NCI-H748 treated with DMSO at 0.1 percent for 48 hours (cell line): ENCODE results near the gene ACSF3.

Experiments
- DNase-seq: peaks from one replicate; lab custom pipeline; 2025; lab: John Stamatoyannopoulos, UW

ACSF3 gene

DNA sequence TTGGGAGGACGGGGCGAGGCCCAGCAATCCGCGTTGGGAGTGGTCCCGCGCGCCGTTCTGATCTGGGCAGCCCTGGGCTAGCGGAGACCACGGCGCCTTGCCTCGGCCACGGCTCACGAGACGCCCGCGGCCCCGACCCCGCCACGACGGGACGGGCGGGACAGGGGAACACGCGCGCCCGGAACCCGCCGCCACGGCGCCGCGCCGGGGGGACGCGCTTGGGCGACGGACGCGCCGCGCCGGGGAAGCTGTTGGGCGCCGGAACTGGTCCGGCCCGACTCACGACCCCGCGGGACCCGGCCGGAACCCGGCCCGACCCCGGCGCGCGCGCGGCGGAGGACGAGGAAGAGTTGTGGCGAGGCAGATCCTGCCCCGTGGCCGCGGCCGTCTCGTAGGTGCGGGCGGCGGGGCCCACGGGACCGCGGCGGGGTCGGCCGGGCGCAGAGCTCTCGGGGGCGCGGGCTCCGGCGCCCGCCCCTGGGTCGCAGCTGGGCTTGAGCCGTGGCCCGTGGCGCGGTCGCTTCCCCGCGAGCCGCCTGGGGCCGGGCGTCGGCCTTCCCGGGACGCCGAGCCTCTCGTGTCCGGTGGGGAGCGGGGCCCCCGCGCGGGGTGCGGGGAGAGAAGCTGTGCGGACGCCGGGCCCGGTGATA, at the start of gene ACSF3:
TSS of gene ACSF3 (plus strand) at position 251 of the 650 bp plus-strand sequence. CDS start 6,830 bp downstream, outside the sequence.
- DNase-seq: no peak

GRCh38 chr16:89044418-89045180, 49.1 kb upstream of the ACSF3 start:
- DNase-seq: no peak

DNA sequence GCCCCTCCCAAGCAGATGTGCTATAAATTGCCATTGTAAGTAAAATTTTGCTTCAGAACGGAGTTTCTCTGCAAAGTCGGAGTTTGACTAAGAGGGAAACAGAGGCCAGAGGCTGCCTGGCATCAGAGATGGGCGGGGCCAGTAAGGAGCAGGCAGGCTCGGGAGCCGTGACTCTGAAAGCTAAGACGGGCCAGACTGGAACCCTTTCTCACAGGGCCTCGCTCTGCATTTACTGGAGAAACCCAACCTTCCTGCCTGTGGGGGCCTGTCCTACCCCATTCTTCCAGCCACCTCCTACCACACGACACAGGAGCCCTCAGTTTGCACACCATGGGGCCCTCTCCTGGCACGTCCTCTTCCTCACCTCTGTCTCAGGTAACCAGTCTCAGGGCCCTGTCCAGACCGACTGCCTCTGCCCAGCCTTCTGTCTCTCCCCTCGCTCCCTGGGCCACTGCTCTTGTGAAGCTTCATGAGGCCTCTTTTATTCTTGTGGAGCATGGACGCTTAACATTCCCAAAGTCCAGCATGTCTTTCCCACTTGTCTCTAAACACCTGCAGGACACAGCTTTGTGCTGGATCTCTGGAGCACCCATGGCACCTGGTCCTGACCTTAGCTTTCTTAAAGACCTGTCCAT, 48.4 kb upstream of the ACSF3 start:
- DNase-seq: no peak

DNA sequence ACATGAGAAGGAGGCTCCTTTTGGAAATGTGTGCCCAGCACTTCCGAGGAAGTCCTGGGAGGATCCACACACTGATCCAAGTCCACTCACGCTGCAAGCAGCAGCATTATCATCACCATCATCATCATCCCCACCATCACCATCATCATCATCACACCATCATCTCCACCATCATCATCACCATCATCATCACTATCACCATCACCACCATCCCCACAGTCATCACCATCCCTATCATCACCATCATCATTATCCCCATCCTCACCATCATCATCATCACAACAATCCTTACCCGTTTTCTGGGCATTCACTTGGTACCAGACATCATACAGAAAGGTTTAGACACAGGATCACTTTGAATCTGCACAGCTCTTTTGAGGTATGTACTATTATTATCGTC, 47.8 kb upstream of the ACSF3 start:
- no peak for DNase-seq

DNA sequence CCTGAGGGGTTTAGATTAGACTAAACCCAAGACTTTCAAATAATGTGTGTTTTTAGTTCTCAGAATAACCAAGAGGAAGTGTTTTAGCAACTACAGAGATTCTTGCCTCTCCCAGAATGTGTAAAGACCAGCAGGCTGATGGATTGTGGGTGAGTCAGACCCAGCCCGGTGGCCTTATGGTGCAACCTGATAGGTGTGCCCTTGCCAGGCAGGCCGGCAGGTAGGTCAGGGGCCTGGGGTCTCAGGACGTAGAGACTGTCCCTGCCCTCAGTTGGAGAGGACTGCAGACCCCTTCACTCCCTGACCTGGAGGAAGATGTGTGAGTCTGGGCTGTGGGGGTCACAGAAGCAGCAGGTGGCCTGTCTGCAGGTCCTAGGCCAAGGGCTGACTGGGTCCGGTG, 47.2 kb upstream of the ACSF3 start:
- DNase-seq: no peak

- no peak for DNase-seq
Measured at GRCh38 chr16:89047331-89048089, 46.1 kb upstream of the ACSF3 start.

GRCh38 chr16:89048090-89048725, 45.4 kb upstream of the ACSF3 start:
- DNase-seq: no peak

GRCh38 chr16:89048871-89049422, 44.7 kb upstream of the ACSF3 start:
- DNase-seq: no peak

- DNase-seq: no peak
Measured at GRCh38 chr16:89049484-89050118, 44.1 kb upstream of the ACSF3 start.

- DNase-seq: no peak
Measured at GRCh38 chr16:89050119-89050867, 43.4 kb upstream of the ACSF3 start.

GRCh38 chr16:89050868-89051311, 42.8 kb upstream of the ACSF3 start:
- DNase-seq: no peak

DNA sequence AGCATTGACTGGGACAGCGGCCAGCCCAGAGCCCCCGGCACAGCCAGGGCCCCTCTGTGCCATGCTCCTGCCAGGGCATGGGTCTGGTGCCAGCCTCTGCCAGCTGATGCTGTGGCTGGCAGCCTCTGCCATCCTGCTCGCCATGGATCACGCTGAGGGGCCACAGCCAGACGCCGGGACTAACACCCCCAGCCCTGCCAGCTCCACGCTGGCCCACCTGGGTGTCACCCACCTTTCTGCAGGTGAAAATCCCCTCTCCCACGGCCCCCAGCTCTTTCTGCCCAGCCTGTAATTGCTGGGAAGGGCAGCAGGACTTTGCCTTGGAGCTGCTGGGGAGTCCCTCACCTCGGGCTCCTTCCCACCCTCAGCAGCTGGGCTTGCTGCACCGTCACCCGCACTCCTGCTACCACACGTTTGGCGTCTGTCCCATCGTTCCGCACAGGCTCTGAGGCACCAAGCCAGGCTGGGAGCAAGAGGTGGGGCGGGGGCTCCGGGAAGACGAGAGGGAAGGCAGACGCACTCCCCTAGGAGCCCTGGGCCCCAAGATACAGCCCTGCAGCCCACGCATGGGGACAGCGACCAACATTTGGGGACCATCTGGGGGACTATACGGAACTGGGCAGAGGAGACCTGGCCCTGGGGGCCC, 42.0 kb upstream of the ACSF3 start:
- no peak for DNase-seq

- no peak for DNase-seq
Measured at GRCh38 chr16:89052191-89052889, 41.3 kb upstream of the ACSF3 start.

GRCh38 chr16:89052890-89053724, 40.5 kb upstream of the ACSF3 start:
- DNase-seq: peak; percentile 59

DNA sequence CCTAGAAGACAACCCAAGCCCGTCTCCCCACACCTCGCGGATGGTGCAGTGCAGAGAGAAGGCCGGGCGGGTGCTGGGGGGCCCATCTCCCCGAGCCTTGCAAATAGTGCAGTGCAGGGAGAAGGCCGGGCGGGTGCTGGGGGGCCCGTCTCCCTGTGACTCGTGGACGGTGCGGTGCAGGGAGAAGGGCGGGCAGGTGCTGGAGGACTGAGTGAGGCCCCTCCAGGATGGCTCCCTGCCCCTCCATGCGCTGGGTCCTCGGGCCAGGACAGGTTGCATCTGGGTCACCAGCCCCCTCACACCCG, 40.0 kb upstream of the ACSF3 start:
- no peak for DNase-seq

GRCh38 chr16:89054261-89054661, 39.4 kb upstream of the ACSF3 start:
- no peak for DNase-seq

DNA sequence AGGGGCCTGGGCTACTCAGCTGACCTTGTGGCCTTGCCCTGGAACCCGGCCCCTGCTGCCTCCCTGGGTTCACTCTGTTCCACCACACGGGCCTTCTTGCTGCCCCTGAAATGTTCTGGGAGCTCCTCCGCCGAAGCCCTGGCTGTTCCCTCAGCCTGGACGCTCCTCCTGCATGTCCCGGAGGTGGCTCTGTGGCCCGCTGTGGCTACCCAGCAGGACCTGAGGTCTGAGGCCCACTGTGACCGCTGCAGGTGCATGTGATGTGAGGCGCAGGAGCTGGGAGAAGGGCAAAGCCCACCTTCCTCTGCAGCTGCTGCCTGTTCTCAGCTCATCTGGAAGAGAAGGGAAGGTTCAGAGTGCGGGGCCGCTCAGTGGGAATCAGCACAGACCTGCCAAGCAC, 38.9 kb upstream of the ACSF3 start:
- no peak for DNase-seq

DNA sequence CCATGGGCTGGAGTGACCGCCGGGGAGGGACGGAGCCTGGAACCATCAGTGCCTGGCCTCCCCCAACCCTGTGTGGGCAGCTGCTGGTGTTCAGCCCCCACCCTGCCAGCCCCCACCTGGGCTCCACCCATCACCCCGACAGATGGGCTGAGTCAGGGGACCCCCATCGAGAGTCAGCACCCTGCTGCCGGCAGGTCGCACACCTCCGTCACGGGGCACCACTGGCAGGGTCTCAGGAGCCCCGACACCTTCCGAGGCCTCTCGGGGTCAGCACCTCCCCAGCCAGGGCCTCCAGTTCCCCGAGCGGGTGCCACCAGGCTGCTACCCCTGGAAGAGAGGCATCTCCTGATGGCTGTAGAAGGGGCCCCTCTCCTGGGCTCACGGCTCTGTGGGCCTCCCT, 38.3 kb upstream of the ACSF3 start:
- DNase-seq: no peak
